Islet precursor cell (in vitro differentiated cells): ENCODE results near the gene GJB2.

ENCODE experiments used
- DNase-seq: peaks from one replicate; pipeline ENCODE4 v3.0.0-alpha.2; 2018

The GJB2 gene

GRCh38 chr13:20165417-20166257 lies 27.1 kb downstream of the GJB2 start:
- DNase-seq: no peak

GRCh38 chr13:20161951-20162300 lies 30.8 kb downstream of the GJB2 start:
- DNase-seq: peak; percentile 49

GRCh38 chr13:20161275-20161950 lies 31.3 kb downstream of the GJB2 start:
- DNase-seq: peak; percentile 58

- DNase-seq: peak; percentile 75
These were observed 32.1 kb downstream of the GJB2 start, which contains the start of gene GJA3 for GRCh38 chr13:20160306-20161274. Gene GJA3, minus strand, starts transcription at chr13:20161052. Its CDS starts 17,764 bp downstream, at chr13:20143288.

- DNase-seq: no peak
These were observed 33.0 kb downstream of the GJB2 start for GRCh38 chr13:20159646-20160305.

GRCh38 chr13:20157151-20157796 lies 35.5 kb downstream of the GJB2 start:
- peak; percentile 13 for DNase-seq

- no peak for DNase-seq
These were observed 36.0 kb downstream of the GJB2 start for GRCh38 chr13:20156702-20157101.

- DNase-seq: peak; percentile 1
These were observed 39.4 kb downstream of the GJB2 start for GRCh38 chr13:20153290-20153689.

GRCh38 chr13:20151612-20152011 lies 41.1 kb downstream of the GJB2 start:
- peak; percentile 44 for DNase-seq

GRCh38 chr13:20151016-20151415 lies 41.7 kb downstream of the GJB2 start:
- peak; percentile 38 for DNase-seq

GRCh38 chr13:20150561-20150960 lies 42.2 kb downstream of the GJB2 start:
- DNase-seq: peak; percentile 26

- DNase-seq: peak; percentile 35
These were observed 43.0 kb downstream of the GJB2 start for GRCh38 chr13:20149762-20150161.

GRCh38 chr13:20148501-20149183 lies 44.1 kb downstream of the GJB2 start:
- DNase-seq: peak; percentile 19

GRCh38 chr13:20146381-20146780 lies 46.4 kb downstream of the GJB2 start:
- no peak for DNase-seq

GRCh38 chr13:20145521-20145920 lies 47.2 kb downstream of the GJB2 start:
- DNase-seq: no peak

GRCh38 chr13:20144141-20144850 lies 48.4 kb downstream of the GJB2 start:
- DNase-seq: no peak

GRCh38 chr13:20142927-20143480 lies 49.7 kb downstream of the GJB2 start:
- DNase-seq: no peak

- DNase-seq: no peak
These were observed 50.5 kb downstream of the GJB2 start for GRCh38 chr13:20142023-20142926.
